Measurements from ENCODE around the gene RNASEH2C. TPM values are rescaled to one million over a fixed set of nuclear protein-coding genes. Genes with fewer than 3 reads are reported as not detected.

RNASEH2C gene
- total and polyA plus RNA-seq, 2 of the 13 experiments (the other 11 are each of a cell fraction or from before 2014, with no cell fraction given): 27.4 to 50.9 TPM

- TF ChIP-seq ZNF281 (CRISPR knock-in tag; IDR thresholded peaks at IDR 0.05; ENCODE audit: borderline replicate concordance): peak; percentile 54
- TF ChIP-seq ZNF253 (CRISPR knock-in tag; IDR thresholded peaks at IDR 0.05; ENCODE audit: borderline replicate concordance): peak; percentile 94
- TF ChIP-seq ZNF263 (CRISPR knock-in tag; IDR thresholded peaks at IDR 0.05): no peak
- peak; percentile 45; the same call in 1 of the 2 replicates for TF ChIP-seq NCOR1 (IDR thresholded peaks at IDR 0.05; ENCODE audit: borderline replicate concordance, low read length)
- 0 out of 2 replicates have a peak, but pooled peaks have one; percentile 52 for TF ChIP-seq ZNF207 (IDR thresholded peaks at IDR 0.05; ENCODE audit: borderline replicate concordance)
- TF ChIP-seq ZNF598 (CRISPR knock-in tag; IDR thresholded peaks at IDR 0.05; ENCODE audit: borderline replicate concordance): peak; percentile 98
- peak; percentile 92 for TF ChIP-seq ZBTB26 (CRISPR knock-in tag; IDR thresholded peaks at IDR 0.05; ENCODE audit: borderline replicate concordance)
- peak; percentile 73; the same call in 1 of the 2 replicates for TF ChIP-seq ZBTB42 (CRISPR knock-in tag; IDR thresholded peaks at IDR 0.05)
- no peak for TF ChIP-seq IKZF1 (IDR thresholded peaks at IDR 0.05)
- peak; percentile 95 for TF ChIP-seq TFDP1 (CRISPR knock-in tag; IDR thresholded peaks at IDR 0.05; ENCODE audit: borderline replicate concordance)
- TF ChIP-seq MLX (CRISPR knock-in tag; IDR thresholded peaks at IDR 0.05): peak; percentile 92
- TF ChIP-seq ATF7 (IDR thresholded peaks at IDR 0.05): no peak
- peak; percentile 89 for TF ChIP-seq ATF7 (CRISPR knock-in tag; IDR thresholded peaks at IDR 0.05)
- peak; percentile 56; the same call in 1 of the 2 replicates for TF ChIP-seq ZNF234 (CRISPR knock-in tag; conservative IDR thresholded peaks at IDR 0.05)
- peak in 1 of 2 experiments; percentile 71; a peak in 2 of 4 replicates for TF ChIP-seq ATF4 (CRISPR knock-in tag; IDR thresholded peaks at IDR 0.05)
- TF ChIP-seq TRIM24 (CRISPR knock-in tag; IDR thresholded peaks at IDR 0.05): no peak
- peak; percentile 94; the same call in 1 of the 2 replicates for TF ChIP-seq ZNF558 (CRISPR knock-in tag; IDR thresholded peaks at IDR 0.05; ENCODE audit: borderline replicate concordance)
- TF ChIP-seq ZFP36 (IDR thresholded peaks at IDR 0.05; ENCODE audit: borderline replicate concordance, low read depth, low read length, partially characterized antibody): no peak
- TF ChIP-seq ZNF660 (CRISPR knock-in tag; IDR thresholded peaks at IDR 0.05; ENCODE audit: borderline replicate concordance, low read depth): peak; percentile 92; the same call in 1 of the 2 replicates
Measured at GRCh38 chr11:65711785-65712632, 8.6 kb downstream of the RNASEH2C start, which contains the start of gene KAT5 (continued).
